Nephron (organoid): Measurements from ENCODE around the gene RUFY3.
A peak's percentile ranks its signal among the peaks of the same experiment; 100 is the strongest.

Experiments used
- H3K27ac Mint-ChIP-seq, 3 experiments: 2 replicates each; pipeline ENCODE4 v1.8.0; 2020; ENCODE audit warnings: mixed read lengths in 3 of 3, mild to moderate bottlenecking in 2 of 3, moderate library complexity in 1 of 3
- H3K27me3 Mint-ChIP-seq: 2 replicates; pipeline ENCODE4 v1.8.0; 2021; ENCODE audit warnings: low read depth, mild to moderate bottlenecking, moderate library complexity, mixed read lengths
- H3K36me3 Mint-ChIP-seq: 2 replicates; pipeline ENCODE4 v1.8.0; 2020; ENCODE audit warnings: low read depth, mixed read lengths
- H3K4me1 Mint-ChIP-seq: 2 replicates; pipeline ENCODE4 v1.8.0; 2020; ENCODE audit warnings: mixed read lengths
- H3K4me3 Mint-ChIP-seq, 3 experiments: 2 replicates each; pipeline ENCODE4 v1.8.0; 2020; ENCODE audit warnings: mild to moderate bottlenecking in 3 of 3, mixed read lengths in 3 of 3, moderate library complexity in 2 of 3
- H3K9me3 Mint-ChIP-seq: 2 replicates; pipeline ENCODE4 v1.8.0; 2020; ENCODE audit warnings: mixed read lengths
- TF ChIP-seq, protein P1 (sequence below), 3 experiments: fragments of 200-600 bp; sonication (generic); IDR thresholded peaks; one replicate each; pipeline ENCODE4 v1.5.0; 2021; ENCODE audit warnings: antibody characterized with exemption in 3 of 3; ENCODE audit not compliant: unreplicated experiment in 3 of 3

RUFY3 gene

DNA sequence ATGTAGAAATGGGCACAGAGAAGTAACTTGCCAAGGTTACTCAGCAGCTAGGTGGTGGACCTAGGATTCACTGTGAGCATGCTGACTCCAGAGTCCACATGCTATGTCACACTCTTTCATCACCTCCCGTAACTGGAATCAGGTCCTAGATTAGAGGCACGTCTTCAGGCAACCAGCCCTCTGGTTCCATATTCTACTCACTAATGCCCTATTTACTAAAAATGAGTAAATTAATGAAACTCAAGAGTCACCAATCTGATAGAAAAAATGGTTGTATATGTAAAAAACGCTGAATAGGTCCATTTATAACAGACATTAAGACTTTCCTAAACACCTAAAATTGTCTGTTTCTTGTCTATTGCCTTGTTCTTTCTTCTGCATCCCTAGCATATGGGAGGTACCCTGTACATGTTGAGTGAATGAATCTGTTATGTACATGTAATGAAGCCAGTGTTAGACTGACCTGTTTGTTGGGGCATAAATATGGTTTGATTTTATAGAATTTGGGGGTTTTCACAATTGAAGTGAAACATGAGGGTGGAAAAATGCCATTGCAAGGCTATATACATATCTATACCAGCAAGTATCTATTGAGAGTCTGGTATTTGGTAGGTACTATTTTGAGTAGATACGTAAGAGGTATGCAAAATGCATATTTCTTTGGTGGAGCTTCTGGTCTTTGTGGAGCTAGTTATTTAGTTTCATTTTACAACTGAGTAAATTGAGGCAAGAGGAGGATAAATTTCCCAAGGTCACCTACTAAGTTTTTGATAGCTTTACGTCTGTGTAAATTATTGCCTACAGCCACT lies 7.5 kb upstream of the RUFY3 start:
- peaks cover 28% of the 10 kb centered on the region for H3K4me1 Mint-ChIP-seq
- H3K9me3 Mint-ChIP-seq: no peaks in the 10 kb centered on the region
- no peaks in the 10 kb centered on the region for H3K36me3 Mint-ChIP-seq

DNA sequence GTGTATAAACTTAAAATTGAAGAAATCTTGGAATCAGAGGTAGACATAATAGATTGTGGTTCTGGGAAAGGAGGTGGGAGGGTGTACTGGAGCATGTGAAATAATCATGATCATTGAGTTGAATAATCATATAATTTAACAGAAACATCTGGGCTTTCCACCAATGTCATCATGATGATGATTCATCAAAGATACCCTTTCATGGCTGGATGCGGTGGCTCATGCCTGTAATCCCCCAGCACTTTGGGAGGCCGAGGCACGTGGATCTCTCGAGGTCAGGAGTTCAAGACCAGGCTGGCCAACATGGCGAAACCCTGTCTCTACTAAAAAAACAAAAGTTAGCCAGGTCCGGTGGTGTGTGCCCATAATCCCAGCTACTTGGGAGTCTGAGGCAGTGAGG lies 6.7 kb upstream of the RUFY3 start:
- Mint-ChIP-seq H3K4me1 (peaks cover 20% of the 10 kb centered on the region), H3K27me3 (no peaks in the 10 kb centered on the region)

More for the DNA sequence above, 7.5 kb upstream of the RUFY3 start:
- Mint-ChIP-seq H3K4me3 (no peak overlapping the region), H3K27me3 (no peaks in the 10 kb centered on the region), H3K27ac (peak overlapping the region; percentile 10 to 68 (median 40))
- TF ChIP-seq, protein P1, sequence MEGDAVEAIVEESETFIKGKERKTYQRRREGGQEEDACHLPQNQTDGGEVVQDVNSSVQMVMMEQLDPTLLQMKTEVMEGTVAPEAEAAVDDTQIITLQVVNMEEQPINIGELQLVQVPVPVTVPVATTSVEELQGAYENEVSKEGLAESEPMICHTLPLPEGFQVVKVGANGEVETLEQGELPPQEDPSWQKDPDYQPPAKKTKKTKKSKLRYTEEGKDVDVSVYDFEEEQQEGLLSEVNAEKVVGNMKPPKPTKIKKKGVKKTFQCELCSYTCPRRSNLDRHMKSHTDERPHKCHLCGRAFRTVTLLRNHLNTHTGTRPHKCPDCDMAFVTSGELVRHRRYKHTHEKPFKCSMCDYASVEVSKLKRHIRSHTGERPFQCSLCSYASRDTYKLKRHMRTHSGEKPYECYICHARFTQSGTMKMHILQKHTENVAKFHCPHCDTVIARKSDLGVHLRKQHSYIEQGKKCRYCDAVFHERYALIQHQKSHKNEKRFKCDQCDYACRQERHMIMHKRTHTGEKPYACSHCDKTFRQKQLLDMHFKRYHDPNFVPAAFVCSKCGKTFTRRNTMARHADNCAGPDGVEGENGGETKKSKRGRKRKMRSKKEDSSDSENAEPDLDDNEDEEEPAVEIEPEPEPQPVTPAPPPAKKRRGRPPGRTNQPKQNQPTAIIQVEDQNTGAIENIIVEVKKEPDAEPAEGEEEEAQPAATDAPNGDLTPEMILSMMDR (IDR thresholded peaks at IDR 0.05; ENCODE audit: unreplicated experiment in 3 of 3): no peak

DNA sequence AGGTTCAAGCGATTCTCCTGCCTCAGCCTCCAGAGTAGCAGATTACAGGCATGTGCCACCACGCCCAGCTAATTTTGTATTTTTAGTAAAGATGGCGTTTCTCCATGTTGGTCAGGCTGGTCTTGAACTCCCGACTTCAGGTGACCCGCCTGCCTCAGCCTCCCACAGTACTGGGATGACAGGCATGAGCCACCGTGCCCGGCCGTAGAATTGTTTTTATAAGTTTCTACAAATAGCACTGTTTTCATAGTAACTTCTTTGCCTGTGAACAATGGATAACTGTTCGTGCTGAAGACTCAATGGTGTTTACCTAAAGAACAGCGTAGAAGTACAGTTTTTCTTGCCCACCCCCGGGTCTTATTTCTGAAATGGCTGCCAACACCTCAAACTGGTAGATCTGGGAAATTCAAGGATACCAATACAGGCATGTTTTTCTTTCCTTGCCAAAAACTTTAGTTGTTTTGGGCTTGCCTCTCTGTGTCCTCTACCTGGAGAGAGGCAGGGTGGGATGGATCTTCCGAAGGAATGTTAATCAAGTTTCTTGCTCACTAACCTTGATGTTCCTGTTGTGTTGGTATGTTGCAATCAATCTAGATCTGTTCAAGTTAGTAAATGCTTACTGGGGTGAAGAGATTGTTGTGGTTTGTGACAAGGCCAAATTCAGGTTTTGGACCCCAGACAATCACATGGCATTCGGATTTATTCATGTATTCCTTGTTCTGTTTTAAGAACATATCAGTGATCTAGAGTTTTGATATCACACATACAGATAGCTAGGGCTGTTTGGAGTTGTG lies 2.8 kb upstream of the RUFY3 start:
- Mint-ChIP-seq H3K9me3 (no peaks in the 10 kb centered on the region), H3K36me3 (no peaks in the 10 kb centered on the region), H3K4me1 (peaks cover 32% of the 10 kb centered on the region), H3K27me3 (no peaks in the 10 kb centered on the region), H3K4me3 (no peak overlapping the region), H3K27ac (peak overlapping the region in 1 of 3 experiments; percentile 63)
- TF ChIP-seq, protein P1 (IDR thresholded peaks at IDR 0.05; ENCODE audit: unreplicated experiment in 3 of 3): no peak

More for the DNA sequence above, 6.7 kb upstream of the RUFY3 start:
- no peaks in the 10 kb centered on the region for H3K9me3 Mint-ChIP-seq
- no peaks in the 10 kb centered on the region for H3K36me3 Mint-ChIP-seq
- H3K27ac Mint-ChIP-seq: peak overlapping the region; percentile 40 to 68 (median 43)
- H3K4me3 Mint-ChIP-seq: no peak overlapping the region
- TF ChIP-seq, protein P1 (IDR thresholded peaks at IDR 0.05; ENCODE audit: unreplicated experiment in 3 of 3): no peak

DNA sequence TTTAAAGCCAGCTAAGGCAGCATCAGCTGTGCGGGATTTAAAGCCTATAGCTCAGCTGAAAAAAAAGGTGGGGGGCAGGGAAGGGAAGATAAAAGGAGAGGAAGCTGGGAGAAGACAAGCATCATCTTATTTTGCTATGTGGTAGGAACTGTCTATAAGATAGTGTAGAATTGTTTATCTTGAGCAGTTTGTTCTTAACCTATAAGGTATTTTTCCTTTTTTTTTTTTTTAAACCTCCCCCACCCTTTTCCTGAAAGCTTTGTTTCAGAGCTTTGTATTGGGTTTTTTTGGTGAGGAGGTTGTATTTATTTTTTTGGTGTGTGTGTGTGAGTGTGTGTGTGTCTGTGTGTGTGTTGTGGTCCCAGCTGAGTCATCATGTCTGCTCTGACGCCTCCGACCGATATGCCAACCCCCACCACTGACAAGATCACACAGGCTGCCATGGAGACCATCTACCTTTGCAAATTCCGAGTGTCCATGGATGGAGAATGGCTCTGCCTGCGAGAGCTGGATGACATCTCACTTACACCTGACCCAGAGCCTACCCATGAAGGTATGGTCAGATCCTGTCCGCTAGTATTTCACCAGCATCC lies 531 bp downstream of the RUFY3 start:
- Mint-ChIP-seq H3K9me3 (no peaks in the 10 kb centered on the region), H3K4me3 (peak overlapping the region; percentile 84 to 95 (median 94)), H3K27me3 (no peaks in the 10 kb centered on the region), H3K4me1 (peaks cover 29% of the 10 kb centered on the region), H3K36me3 (peaks cover 9% of the 10 kb centered on the region), H3K27ac (peak overlapping the region; percentile 86 to 96 (median 95))
- TF ChIP-seq, protein P1 (IDR thresholded peaks at IDR 0.05; ENCODE audit: unreplicated experiment in 3 of 3): no peak

DNA sequence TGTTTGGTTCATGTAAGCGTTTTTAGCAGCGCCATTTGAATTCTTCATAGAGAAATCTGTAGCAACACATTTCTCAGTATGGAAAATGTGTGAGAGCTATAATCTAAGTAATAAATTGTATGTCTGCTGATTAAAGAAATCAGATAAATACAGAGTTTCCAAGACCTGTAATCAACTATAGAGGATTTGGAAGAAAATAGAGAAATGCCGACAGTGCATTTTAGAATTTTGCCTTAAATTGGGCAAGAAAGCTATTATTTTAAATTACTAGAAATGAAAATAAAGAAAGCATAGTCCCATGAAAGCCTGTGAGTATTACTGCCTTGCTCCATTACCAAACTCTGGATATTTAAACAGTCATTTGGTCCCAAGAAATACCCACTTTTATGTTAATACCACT lies 2.7 kb downstream of the RUFY3 start:
- Mint-ChIP-seq H3K4me3 (peak overlapping the region in 1 of 3 experiments; percentile 25), H3K9me3 (no peaks in the 10 kb centered on the region), H3K4me1 (peaks cover 29% of the 10 kb centered on the region), H3K27me3 (no peaks in the 10 kb centered on the region), H3K36me3 (peaks cover 13% of the 10 kb centered on the region), H3K27ac (no peak overlapping the region)
- TF ChIP-seq, protein P1 (IDR thresholded peaks at IDR 0.05; ENCODE audit: unreplicated experiment in 3 of 3): no peak
